Measurements from ENCODE around the gene HMGB4. TPM values are rescaled to one million over a fixed set of nuclear protein-coding genes. Genes with fewer than 3 reads are reported as not detected.

HMGB4 gene
- total and polyA plus RNA-seq, 9 of the 15 experiments (the other 6 are each of a cell fraction or from before 2014, with no cell fraction given) = not detected

- Histone ChIP-seq H3K27me3 (ENCODE audit: control insufficient read depth in 2 of 2, insufficient read depth in 2 of 2, low read length in 2 of 2) (peaks cover 0 to 6% of the 10 kb centered on the region in 2 experiments; a peak in 2 of 5 replicates), H3K27ac (ENCODE audit: extremely low read depth, low read depth, low read length) (no peak overlapping the region), H3K79me2 (ENCODE audit: control insufficient read depth, insufficient read depth, low read length) (no peaks in the 10 kb centered on the region), H3K4me1 (replicated peaks in 1 of 2; ENCODE audit: control insufficient read depth in 2 of 2, insufficient read depth in 2 of 2, low read length in 2 of 2) (no peaks in the 10 kb centered on the region), H3K4me2 (ENCODE audit: insufficient read depth, low read length) (no peak overlapping the region), H3K36me3 (ENCODE audit: control insufficient read depth, insufficient read depth, low read length) (no peaks in the 10 kb centered on the region), H3K4me3 (no peak overlapping the region), H2AFZ (ENCODE audit: low read depth, low read length) (no peak overlapping the region), H3K9me3 (replicated peaks; ENCODE audit: control insufficient read depth, insufficient read depth, low read depth, low read length) (no peaks in the 10 kb centered on the region), H3K9me1 (ENCODE audit: control insufficient read depth, insufficient read depth, low read length) (no peaks in the 10 kb centered on the region), H4K20me1 (replicated peaks; ENCODE audit: control insufficient read depth, insufficient read depth, low read length) (no peaks in the 10 kb centered on the region), H3K9ac (ENCODE audit: insufficient read depth in 1 of 2, low read depth in 2 of 2, low read length in 2 of 2) (no peak overlapping the region)
- ChIA-PET POLR2A (no interaction called here), CTCF (ENCODE audit: low intra/inter-chr PET ratio) (no interaction called here)
- TF ChIP-seq, protein P1, sequence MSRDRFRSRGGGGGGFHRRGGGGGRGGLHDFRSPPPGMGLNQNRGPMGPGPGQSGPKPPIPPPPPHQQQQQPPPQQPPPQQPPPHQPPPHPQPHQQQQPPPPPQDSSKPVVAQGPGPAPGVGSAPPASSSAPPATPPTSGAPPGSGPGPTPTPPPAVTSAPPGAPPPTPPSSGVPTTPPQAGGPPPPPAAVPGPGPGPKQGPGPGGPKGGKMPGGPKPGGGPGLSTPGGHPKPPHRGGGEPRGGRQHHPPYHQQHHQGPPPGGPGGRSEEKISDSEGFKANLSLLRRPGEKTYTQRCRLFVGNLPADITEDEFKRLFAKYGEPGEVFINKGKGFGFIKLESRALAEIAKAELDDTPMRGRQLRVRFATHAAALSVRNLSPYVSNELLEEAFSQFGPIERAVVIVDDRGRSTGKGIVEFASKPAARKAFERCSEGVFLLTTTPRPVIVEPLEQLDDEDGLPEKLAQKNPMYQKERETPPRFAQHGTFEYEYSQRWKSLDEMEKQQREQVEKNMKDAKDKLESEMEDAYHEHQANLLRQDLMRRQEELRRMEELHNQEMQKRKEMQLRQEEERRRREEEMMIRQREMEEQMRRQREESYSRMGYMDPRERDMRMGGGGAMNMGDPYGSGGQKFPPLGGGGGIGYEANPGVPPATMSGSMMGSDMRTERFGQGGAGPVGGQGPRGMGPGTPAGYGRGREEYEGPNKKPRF (IDR thresholded peaks at IDR 0.05; ENCODE audit: low read depth, low read length) = no peak
- no peak for TF ChIP-seq CBFB (CRISPR knock-in tag; IDR thresholded peaks at IDR 0.05)
- TF ChIP-seq SAFB2 (IDR thresholded peaks at IDR 0.05; ENCODE audit: borderline replicate concordance, low read depth, low read length, severe bottlenecking) = no peak
- TF ChIP-seq GTF2E2 (tag; IDR thresholded peaks at IDR 0.05) = no peak
- TF ChIP-seq MCM3 (IDR thresholded peaks at IDR 0.05) = no peak
- TF ChIP-seq GTF2A2 (tag; IDR thresholded peaks at IDR 0.05) = no peak
- TF ChIP-seq PRPF4 (IDR thresholded peaks at IDR 0.05; ENCODE audit: insufficient read depth, low read depth, low read length, poor library complexity, severe bottlenecking) = no peak
- TF ChIP-seq, protein P2, sequence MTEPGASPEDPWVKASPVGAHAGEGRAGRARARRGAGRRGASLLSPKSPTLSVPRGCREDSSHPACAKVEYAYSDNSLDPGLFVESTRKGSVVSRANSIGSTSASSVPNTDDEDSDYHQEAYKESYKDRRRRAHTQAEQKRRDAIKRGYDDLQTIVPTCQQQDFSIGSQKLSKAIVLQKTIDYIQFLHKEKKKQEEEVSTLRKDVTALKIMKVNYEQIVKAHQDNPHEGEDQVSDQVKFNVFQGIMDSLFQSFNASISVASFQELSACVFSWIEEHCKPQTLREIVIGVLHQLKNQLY (CRISPR knock-in tag; conservative IDR thresholded peaks at IDR 0.05) = no peak
- no peak for TF ChIP-seq KLF16 (IDR thresholded peaks at IDR 0.05)
- TF ChIP-seq NCOA4 (IDR thresholded peaks at IDR 0.05; ENCODE audit: partially characterized antibody) = no peak
- no peak for TF ChIP-seq ZFP30 (CRISPR knock-in tag; IDR thresholded peaks at IDR 0.05; ENCODE audit: borderline replicate concordance)
- intact Hi-C loops (cut with micrococcal nuclease) (no loop called here), in situ Hi-C loops (cut with MboI) (no loop called here)
- FAIRE-seq (no peak), DNase-seq (ENCODE audit: extremely low read depth in 1 of 4, low spot score in 3 of 4) (no peak), ATAC-seq (no peak)
- BruUV-seq (replicated peaks) = no TSS peak
- 2% methylated on average over 3 of the region's 3 CpGs for WGBS (ENCODE audit: insufficient coverage, low coverage, missing lambda C conversion rate)
Measured at GRCh38 chr1:33818071-33818470, 45.8 kb upstream of the HMGB4 start.

Measured in K562 (cell line).